Transverse colon (tissue), 4 donors: Measurements from ENCODE around the gene GALNT11.

Experiments used
- POLR2A ChIP-seq: fragments of 450-650 bp; IDR thresholded peaks from one replicate; pipeline ENCODE4 v1.6.1; 2016; ENCODE audit warnings: antibody characterized with exemption, mild to moderate bottlenecking, moderate library complexity
- POLR2AphosphoS5 ChIP-seq, 3 donors: sonication (generic); formaldehyde crosslinking; IDR thresholded peaks; one replicate each; pipeline ENCODE4 v1.6.1; 2016; ENCODE audit warnings: antibody characterized with exemption in 3 of 3
- TF ChIP-seq, protein P1 (sequence below), 5 experiments: fragments of 200-600 bp in 3 of 5; fragments of 450-650 bp in 2 of 5; sonication (generic) in 3 of 5; IDR thresholded peaks; 1 replicate in 2 of 5; 2 replicates in 3 of 5; pipeline ENCODE4 v1.5.1; 2016 to 2017; ENCODE audit warnings: antibody characterized with exemption in 5 of 5, inconsistent platforms in 3 of 5, mild to moderate bottlenecking in 2 of 5, moderate library complexity in 1 of 5

DNA sequence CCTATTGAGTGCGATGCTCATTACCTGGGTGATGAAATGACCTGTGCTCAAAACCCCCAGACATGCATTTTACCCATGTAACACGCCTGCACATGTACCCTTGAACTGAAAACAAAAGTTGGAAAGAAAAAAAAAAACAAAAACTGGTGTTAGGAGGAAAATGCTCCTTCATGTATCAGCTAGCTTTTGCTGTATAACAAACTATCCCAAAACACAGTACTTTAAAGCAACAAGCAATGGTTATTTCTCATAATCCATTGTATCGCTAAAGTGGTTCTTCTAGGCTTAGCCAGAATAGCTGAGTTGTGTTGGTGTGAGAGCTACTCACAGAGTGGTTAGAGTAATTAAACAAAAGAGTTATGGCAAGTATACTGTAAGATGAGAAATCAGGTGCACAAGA is 12.2 kb upstream of the GALNT11 start:
- TF ChIP-seq, protein P1, sequence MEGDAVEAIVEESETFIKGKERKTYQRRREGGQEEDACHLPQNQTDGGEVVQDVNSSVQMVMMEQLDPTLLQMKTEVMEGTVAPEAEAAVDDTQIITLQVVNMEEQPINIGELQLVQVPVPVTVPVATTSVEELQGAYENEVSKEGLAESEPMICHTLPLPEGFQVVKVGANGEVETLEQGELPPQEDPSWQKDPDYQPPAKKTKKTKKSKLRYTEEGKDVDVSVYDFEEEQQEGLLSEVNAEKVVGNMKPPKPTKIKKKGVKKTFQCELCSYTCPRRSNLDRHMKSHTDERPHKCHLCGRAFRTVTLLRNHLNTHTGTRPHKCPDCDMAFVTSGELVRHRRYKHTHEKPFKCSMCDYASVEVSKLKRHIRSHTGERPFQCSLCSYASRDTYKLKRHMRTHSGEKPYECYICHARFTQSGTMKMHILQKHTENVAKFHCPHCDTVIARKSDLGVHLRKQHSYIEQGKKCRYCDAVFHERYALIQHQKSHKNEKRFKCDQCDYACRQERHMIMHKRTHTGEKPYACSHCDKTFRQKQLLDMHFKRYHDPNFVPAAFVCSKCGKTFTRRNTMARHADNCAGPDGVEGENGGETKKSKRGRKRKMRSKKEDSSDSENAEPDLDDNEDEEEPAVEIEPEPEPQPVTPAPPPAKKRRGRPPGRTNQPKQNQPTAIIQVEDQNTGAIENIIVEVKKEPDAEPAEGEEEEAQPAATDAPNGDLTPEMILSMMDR (IDR thresholded peaks at IDR 0.05) = no peak
- TF ChIP-seq POLR2AphosphoS5 (IDR thresholded peaks at IDR 0.05) = no peak
- TF ChIP-seq POLR2A = no peak
